ENCODE results near the gene VSTM4.

Gene VSTM4

GRCh38 chr10:49115015-49115795, at the start of gene VSTM4:
VSTM4 (minus strand) TSS chr10:49115522; CDS start chr10:49115485, 37 bp downstream.
- DNase-seq, result peak; percentile 20

- no peak for DNase-seq
These were observed 49.4 kb upstream of the VSTM4 start for GRCh38 chr10:49164559-49165188.

GRCh38 chr10:49163741-49164140, 48.4 kb upstream of the VSTM4 start:
- DNase-seq, result no peak

- DNase-seq, result no peak
These were observed 47.5 kb upstream of the VSTM4 start for GRCh38 chr10:49162761-49163310.

- no peak for DNase-seq
These were observed 46.7 kb upstream of the VSTM4 start for GRCh38 chr10:49162063-49162462.

- peak; percentile 22 for DNase-seq
These were observed 46.2 kb upstream of the VSTM4 start for GRCh38 chr10:49161411-49161997.

GRCh38 chr10:49160814-49161213, 45.5 kb upstream of the VSTM4 start:
- DNase-seq, result no peak

GRCh38 chr10:49160110-49160509, 44.8 kb upstream of the VSTM4 start:
- no peak for DNase-seq

GRCh38 chr10:49158915-49159314, 43.6 kb upstream of the VSTM4 start:
- DNase-seq, result no peak

GRCh38 chr10:49158404-49158803, 43.1 kb upstream of the VSTM4 start:
- no peak for DNase-seq

GRCh38 chr10:49157229-49157628, 41.9 kb upstream of the VSTM4 start:
- no peak for DNase-seq

GRCh38 chr10:49154641-49155040, 39.3 kb upstream of the VSTM4 start:
- no peak for DNase-seq

- DNase-seq, result no peak
These were observed 38.6 kb upstream of the VSTM4 start for GRCh38 chr10:49153971-49154370.

- DNase-seq, result no peak
These were observed 37.8 kb upstream of the VSTM4 start for GRCh38 chr10:49153115-49153514.

- no peak for DNase-seq
These were observed 37.3 kb upstream of the VSTM4 start for GRCh38 chr10:49152663-49153062.

- DNase-seq, result no peak
These were observed 36.7 kb upstream of the VSTM4 start for GRCh38 chr10:49152037-49152436.

GRCh38 chr10:49151481-49151880, 36.2 kb upstream of the VSTM4 start:
- no peak for DNase-seq

- DNase-seq, result peak; percentile 5
These were observed 35.7 kb upstream of the VSTM4 start for GRCh38 chr10:49151025-49151445.

GRCh38 chr10:49150426-49150825, 35.1 kb upstream of the VSTM4 start:
- DNase-seq, result peak; percentile 63

- DNase-seq, result no peak
These were observed 34.6 kb upstream of the VSTM4 start for GRCh38 chr10:49149881-49150280.

- DNase-seq, result no peak
These were observed 28.9 kb upstream of the VSTM4 start for GRCh38 chr10:49144058-49144720.

- DNase-seq, result no peak
These were observed 27.9 kb upstream of the VSTM4 start for GRCh38 chr10:49143249-49143648.

All from NCI-H1092 (cell line).